NCI-H524 (cell line): ENCODE results near the gene PDE3B.
"Not testable (repeated sequence)": the region's sequence is repeated elsewhere in the genome, so short reads cannot be mapped to it uniquely, and the experiment has no call there.

Experiments
- DNase-seq, 2 experiments: peaks; one replicate each; lab custom pipeline; 2025; lab: John Stamatoyannopoulos, UW

PDE3B gene

GRCh38 chr11:14809466-14809865 is 165.9 kb downstream of the PDE3B start:
- peak; percentile 1 to 71 for DNase-seq

- DNase-seq: no peak
These were observed 169.2 kb downstream of the PDE3B start for GRCh38 chr11:14812757-14813156.

GRCh38 chr11:14813516-14813915 is 169.9 kb downstream of the PDE3B start:
- no peak for DNase-seq

GRCh38 chr11:14818779-14819178 is 175.2 kb downstream of the PDE3B start:
- no peak for DNase-seq

- DNase-seq: no peak
These were observed 176.0 kb downstream of the PDE3B start for GRCh38 chr11:14819596-14819995.

GRCh38 chr11:14821031-14821430 is 177.4 kb downstream of the PDE3B start:
- no peak for DNase-seq

- DNase-seq: no peak
These were observed 183.0 kb downstream of the PDE3B start for GRCh38 chr11:14826600-14826999.

GRCh38 chr11:14835496-14836492 is 192.2 kb downstream of the PDE3B start:
- no peak for DNase-seq

GRCh38 chr11:14842002-14842401 is 198.4 kb downstream of the PDE3B start:
- DNase-seq: no peak

- no peak for DNase-seq
These were observed 209.1 kb downstream of the PDE3B start for GRCh38 chr11:14852571-14853177.

- no peak for DNase-seq
These were observed 210.5 kb downstream of the PDE3B start for GRCh38 chr11:14854057-14854456.

GRCh38 chr11:14855890-14856289 is 212.3 kb downstream of the PDE3B start:
- DNase-seq: no peak

GRCh38 chr11:14857621-14858020 is 214.0 kb downstream of the PDE3B start:
- DNase-seq: no peak

GRCh38 chr11:14858404-14858803 is 214.8 kb downstream of the PDE3B start:
- DNase-seq: no peak

GRCh38 chr11:14860511-14860910 is 216.9 kb downstream of the PDE3B start:
- no peak for DNase-seq

- no peak for DNase-seq
These were observed 218.1 kb downstream of the PDE3B start for GRCh38 chr11:14861680-14862079.

- DNase-seq: not testable (repeated sequence)
These were observed 220.2 kb downstream of the PDE3B start for GRCh38 chr11:14863775-14864174.

- no peak for DNase-seq
These were observed 228.4 kb downstream of the PDE3B start for GRCh38 chr11:14872032-14872431.

- DNase-seq: no peak
These were observed 230.0 kb downstream of the PDE3B start for GRCh38 chr11:14873632-14874031.

- no peak for DNase-seq
These were observed 231.6 kb downstream of the PDE3B start for GRCh38 chr11:14875163-14875562.

GRCh38 chr11:14881576-14882193 is 238.1 kb downstream of the PDE3B start:
- DNase-seq: no peak

GRCh38 chr11:14882196-14882595 is 238.6 kb downstream of the PDE3B start:
- no peak for DNase-seq

GRCh38 chr11:14883683-14884082 is 240.1 kb downstream of the PDE3B start:
- not testable (repeated sequence) for DNase-seq
